ENCODE measurements around the gene ROCK1. TPM values are rescaled to one million over a fixed set of nuclear protein-coding genes. Genes with fewer than 3 reads are reported as not detected.

The ROCK1 gene
- total and polyA plus RNA-seq, 9 of the 15 experiments (the other 6 are each of a cell fraction or from before 2014, with no cell fraction given) = 7.4 to 28.6 (median 17.7) TPM

GRCh38 chr18:21073180-21073579 is 38.4 kb downstream of the ROCK1 start:
- TF ChIP-seq, protein P1, sequence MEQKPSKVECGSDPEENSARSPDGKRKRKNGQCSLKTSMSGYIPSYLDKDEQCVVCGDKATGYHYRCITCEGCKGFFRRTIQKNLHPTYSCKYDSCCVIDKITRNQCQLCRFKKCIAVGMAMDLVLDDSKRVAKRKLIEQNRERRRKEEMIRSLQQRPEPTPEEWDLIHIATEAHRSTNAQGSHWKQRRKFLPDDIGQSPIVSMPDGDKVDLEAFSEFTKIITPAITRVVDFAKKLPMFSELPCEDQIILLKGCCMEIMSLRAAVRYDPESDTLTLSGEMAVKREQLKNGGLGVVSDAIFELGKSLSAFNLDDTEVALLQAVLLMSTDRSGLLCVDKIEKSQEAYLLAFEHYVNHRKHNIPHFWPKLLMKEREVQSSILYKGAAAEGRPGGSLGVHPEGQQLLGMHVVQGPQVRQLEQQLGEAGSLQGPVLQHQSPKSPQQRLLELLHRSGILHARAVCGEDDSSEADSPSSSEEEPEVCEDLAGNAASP (IDR thresholded peaks at IDR 0.05) = no peak
- TF ChIP-seq CLOCK (CRISPR knock-in tag; IDR thresholded peaks at IDR 0.05; ENCODE audit: borderline replicate concordance) (no peak), ZNF512 (tag; IDR thresholded peaks at IDR 0.05) (no peak), SREBF1 (IDR thresholded peaks at IDR 0.05; ENCODE audit: borderline replicate concordance, low read depth, low read length) (no peak), KLF6 (CRISPR knock-in tag; IDR thresholded peaks at IDR 0.05; ENCODE audit: borderline replicate concordance) (no peak), MAZ (CRISPR knock-in tag; conservative IDR thresholded peaks at IDR 0.05 in 1 of 2, IDR thresholded peaks at IDR 0.05 in 1 of 2) (no peak), ZNF584 (CRISPR knock-in tag; IDR thresholded peaks at IDR 0.05; ENCODE audit: low read depth) (no peak), ZNF316 (IDR thresholded peaks at IDR 0.05) (no peak), HES1 (IDR thresholded peaks at IDR 0.05; ENCODE audit: low read depth) (no peak), GATA2 (CRISPR knock-in tag; IDR thresholded peaks at IDR 0.05) (no peak), ZNF785 (CRISPR knock-in tag; IDR thresholded peaks at IDR 0.05) (no peak), ZNF75A (CRISPR knock-in tag; IDR thresholded peaks at IDR 0.05) (no peak), MECOM (CRISPR knock-in tag; IDR thresholded peaks at IDR 0.05) (no peak), GTF2F1 (IDR thresholded peaks at IDR 0.05; ENCODE audit: low read depth, low read length) (no peak), ZNF354B (CRISPR knock-in tag; IDR thresholded peaks at IDR 0.05) (no peak), ZNF121 (CRISPR knock-in tag; conservative IDR thresholded peaks at IDR 0.05) (no peak), RHOXF2B (CRISPR knock-in tag; conservative IDR thresholded peaks at IDR 0.05) (no peak)
- FAIRE-seq (no peak), ATAC-seq (no peak), DNase-seq (ENCODE audit: extremely low read depth in 1 of 4, low spot score in 3 of 4) (no peak)
- Histone ChIP-seq H4K20me1 (replicated peaks; ENCODE audit: control insufficient read depth, insufficient read depth, low read length) (peaks cover 3% of the 10 kb centered on the region; the same call in 1 of the 2 replicates), H3K4me1 (replicated peaks in 1 of 2; ENCODE audit: control insufficient read depth in 2 of 2, insufficient read depth in 2 of 2, low read length in 2 of 2) (no peaks in the 10 kb centered on the region; a peak in 1 of 5 replicates), H3K36me3 (ENCODE audit: control insufficient read depth, insufficient read depth, low read length) (no peaks in the 10 kb centered on the region), H3K4me2 (ENCODE audit: insufficient read depth, low read length) (no peak overlapping the region), H3K9me1 (ENCODE audit: control insufficient read depth, insufficient read depth, low read length) (no peaks in the 10 kb centered on the region), H3K27me3 (ENCODE audit: control insufficient read depth in 2 of 2, insufficient read depth in 2 of 2, low read length in 2 of 2) (no peaks in the 10 kb centered on the region), H2AFZ (ENCODE audit: low read depth, low read length) (no peak overlapping the region), H3K4me3 (no peak overlapping the region), H3K27ac (ENCODE audit: extremely low read depth, low read depth, low read length) (no peak overlapping the region), H3K79me2 (ENCODE audit: control insufficient read depth, insufficient read depth, low read length) (peaks cover 27% of the 10 kb centered on the region; the same call in 2 of the 3 replicates), H3K9me3 (replicated peaks; ENCODE audit: control insufficient read depth, insufficient read depth, low read depth, low read length) (no peaks in the 10 kb centered on the region), H3K9ac (ENCODE audit: insufficient read depth in 1 of 2, low read depth in 2 of 2, low read length in 2 of 2) (no peak overlapping the region)
- no TSS peak for BruUV-seq (replicated peaks)
- ChIA-PET CTCF (ENCODE audit: low intra/inter-chr PET ratio) (no interaction called here), POLR2A (no interaction called here)
- in situ Hi-C loops (cut with MboI) (no loop called here), intact Hi-C loops (cut with micrococcal nuclease) (no loop called here)
